Measurements from ENCODE around the gene ITGB3.
"Not testable (repeated sequence)": the region's sequence is repeated elsewhere in the genome, so short reads cannot be mapped to it uniquely, and the experiment has no call there.

ITGB3 gene

GRCh38 chr17:47223460-47223859 is 30.2 kb upstream of the ITGB3 start:
- Histone ChIP-seq H3K4me1 (ENCODE audit: control insufficient read depth, insufficient read depth, low read length) (peaks cover 19% of the 10 kb centered on the region), H3K27ac (ENCODE audit: low read length) (no peak overlapping the region), H3K27me3 (ENCODE audit: control insufficient read depth in 1 of 2, insufficient read depth in 2 of 2, low read length in 2 of 2) (no peaks in the 10 kb centered on the region), H3K36me3 (ENCODE audit: control insufficient read depth in 2 of 2, insufficient read depth in 2 of 2, low read length in 2 of 2) (no peaks in the 10 kb centered on the region), H3K4me3 (ENCODE audit: low read length in 2 of 2) (no peak overlapping the region), H3K9me3 (ENCODE audit: control insufficient read depth in 2 of 2, low read length in 2 of 2) (no peaks in the 10 kb centered on the region), H3K9ac (ENCODE audit: low read length in 2 of 2) (no peak overlapping the region)

- not testable (repeated sequence) for H3K9ac ChIP-seq (ENCODE audit: low read length in 2 of 2); H3K4me3 ChIP-seq (ENCODE audit: low read length in 2 of 2); H3K27ac ChIP-seq (ENCODE audit: low read length); H3K9me3 ChIP-seq (ENCODE audit: control insufficient read depth in 2 of 2, low read length in 2 of 2); H3K27me3 ChIP-seq (ENCODE audit: control insufficient read depth in 1 of 2, insufficient read depth in 2 of 2, low read length in 2 of 2); H3K36me3 ChIP-seq (ENCODE audit: control insufficient read depth in 2 of 2, insufficient read depth in 2 of 2, low read length in 2 of 2)
- H3K4me1 ChIP-seq (ENCODE audit: control insufficient read depth, insufficient read depth, low read length): peaks cover 19% of the 10 kb centered on the region
Measured at GRCh38 chr17:47224077-47224476, 29.6 kb upstream of the ITGB3 start.

- Histone ChIP-seq H3K27ac (ENCODE audit: low read length) (peak overlapping the region; percentile 91), H3K4me1 (ENCODE audit: control insufficient read depth, insufficient read depth, low read length) (peaks cover 25% of the 10 kb centered on the region), H3K27me3 (ENCODE audit: control insufficient read depth in 1 of 2, insufficient read depth in 2 of 2, low read length in 2 of 2) (no peaks in the 10 kb centered on the region), H3K36me3 (ENCODE audit: control insufficient read depth in 2 of 2, insufficient read depth in 2 of 2, low read length in 2 of 2) (no peaks in the 10 kb centered on the region), H3K4me3 (ENCODE audit: low read length in 2 of 2) (peak overlapping the region in 1 of 2 donors; percentile 44), H3K9me3 (ENCODE audit: control insufficient read depth in 2 of 2, low read length in 2 of 2) (no peaks in the 10 kb centered on the region), H3K9ac (ENCODE audit: low read length in 2 of 2) (peak overlapping the region; percentile 13 to 42)
Measured at GRCh38 chr17:47224966-47225365, 28.7 kb upstream of the ITGB3 start.

- Histone ChIP-seq H3K27ac (ENCODE audit: low read length) (peak overlapping the region; percentile 91), H3K36me3 (ENCODE audit: control insufficient read depth in 2 of 2, insufficient read depth in 2 of 2, low read length in 2 of 2) (no peaks in the 10 kb centered on the region), H3K27me3 (ENCODE audit: control insufficient read depth in 1 of 2, insufficient read depth in 2 of 2, low read length in 2 of 2) (no peaks in the 10 kb centered on the region), H3K4me1 (ENCODE audit: control insufficient read depth, insufficient read depth, low read length) (peaks cover 27% of the 10 kb centered on the region), H3K9ac (ENCODE audit: low read length in 2 of 2) (no peak overlapping the region), H3K4me3 (ENCODE audit: low read length in 2 of 2) (peak overlapping the region in 1 of 2 donors; percentile 44), H3K9me3 (ENCODE audit: control insufficient read depth in 2 of 2, low read length in 2 of 2) (no peaks in the 10 kb centered on the region)
Measured at GRCh38 chr17:47225436-47225858, 28.2 kb upstream of the ITGB3 start.

- no peaks in the 10 kb centered on the region for H3K36me3 ChIP-seq (ENCODE audit: control insufficient read depth in 2 of 2, insufficient read depth in 2 of 2, low read length in 2 of 2)
- no peak overlapping the region for H3K9ac ChIP-seq (ENCODE audit: low read length in 2 of 2)
- H3K27ac ChIP-seq (ENCODE audit: low read length): peak overlapping the region; percentile 91
- H3K27me3 ChIP-seq (ENCODE audit: control insufficient read depth in 1 of 2, insufficient read depth in 2 of 2, low read length in 2 of 2): no peaks in the 10 kb centered on the region
- peaks cover 27% of the 10 kb centered on the region for H3K4me1 ChIP-seq (ENCODE audit: control insufficient read depth, insufficient read depth, low read length)
- H3K9me3 ChIP-seq (ENCODE audit: control insufficient read depth in 2 of 2, low read length in 2 of 2): no peaks in the 10 kb centered on the region
- H3K4me3 ChIP-seq (ENCODE audit: low read length in 2 of 2): no peak overlapping the region
Measured at GRCh38 chr17:47225911-47226688, 27.5 kb upstream of the ITGB3 start.

- H3K4me1 ChIP-seq (ENCODE audit: control insufficient read depth, insufficient read depth, low read length): peaks cover 27% of the 10 kb centered on the region
- no peaks in the 10 kb centered on the region for H3K36me3 ChIP-seq (ENCODE audit: control insufficient read depth in 2 of 2, insufficient read depth in 2 of 2, low read length in 2 of 2)
- no peaks in the 10 kb centered on the region for H3K27me3 ChIP-seq (ENCODE audit: control insufficient read depth in 1 of 2, insufficient read depth in 2 of 2, low read length in 2 of 2)
- no peak overlapping the region for H3K9ac ChIP-seq (ENCODE audit: low read length in 2 of 2)
- no peaks in the 10 kb centered on the region for H3K9me3 ChIP-seq (ENCODE audit: control insufficient read depth in 2 of 2, low read length in 2 of 2)
- no peak overlapping the region for H3K4me3 ChIP-seq (ENCODE audit: low read length in 2 of 2)
- H3K27ac ChIP-seq (ENCODE audit: low read length): no peak overlapping the region
Measured at GRCh38 chr17:47227862-47228261, 25.8 kb upstream of the ITGB3 start.

GRCh38 chr17:47229535-47230443 is 23.8 kb upstream of the ITGB3 start:
- peaks cover 23% of the 10 kb centered on the region for H3K4me1 ChIP-seq (ENCODE audit: control insufficient read depth, insufficient read depth, low read length)
- no peaks in the 10 kb centered on the region for H3K9me3 ChIP-seq (ENCODE audit: control insufficient read depth in 2 of 2, low read length in 2 of 2)
- no peaks in the 10 kb centered on the region for H3K36me3 ChIP-seq (ENCODE audit: control insufficient read depth in 2 of 2, insufficient read depth in 2 of 2, low read length in 2 of 2)
- H3K27me3 ChIP-seq (ENCODE audit: control insufficient read depth in 1 of 2, insufficient read depth in 2 of 2, low read length in 2 of 2): no peaks in the 10 kb centered on the region
- peak overlapping the region; percentile 70 to 77 for H3K4me3 ChIP-seq (ENCODE audit: low read length in 2 of 2)
- peak overlapping the region; percentile 60 for H3K27ac ChIP-seq (ENCODE audit: low read length)
- H3K9ac ChIP-seq (ENCODE audit: low read length in 2 of 2): peak overlapping the region; percentile 48 to 73

- Histone ChIP-seq H3K27me3 (ENCODE audit: control insufficient read depth in 1 of 2, insufficient read depth in 2 of 2, low read length in 2 of 2) (no peaks in the 10 kb centered on the region), H3K27ac (ENCODE audit: low read length) (no peak overlapping the region), H3K9ac (ENCODE audit: low read length in 2 of 2) (no peak overlapping the region), H3K9me3 (ENCODE audit: control insufficient read depth in 2 of 2, low read length in 2 of 2) (no peaks in the 10 kb centered on the region), H3K4me1 (ENCODE audit: control insufficient read depth, insufficient read depth, low read length) (peaks cover 13% of the 10 kb centered on the region), H3K4me3 (ENCODE audit: low read length in 2 of 2) (no peak overlapping the region), H3K36me3 (ENCODE audit: control insufficient read depth in 2 of 2, insufficient read depth in 2 of 2, low read length in 2 of 2) (no peaks in the 10 kb centered on the region)
Measured at GRCh38 chr17:47230864-47231263, 22.8 kb upstream of the ITGB3 start.

GRCh38 chr17:47231334-47231733 is 22.3 kb upstream of the ITGB3 start:
- Histone ChIP-seq H3K9ac (ENCODE audit: low read length in 2 of 2) (no peak overlapping the region), H3K36me3 (ENCODE audit: control insufficient read depth in 2 of 2, insufficient read depth in 2 of 2, low read length in 2 of 2) (no peaks in the 10 kb centered on the region), H3K4me1 (ENCODE audit: control insufficient read depth, insufficient read depth, low read length) (peaks cover 9% of the 10 kb centered on the region), H3K27ac (ENCODE audit: low read length) (no peak overlapping the region), H3K9me3 (ENCODE audit: control insufficient read depth in 2 of 2, low read length in 2 of 2) (no peaks in the 10 kb centered on the region), H3K4me3 (ENCODE audit: low read length in 2 of 2) (no peak overlapping the region), H3K27me3 (ENCODE audit: control insufficient read depth in 1 of 2, insufficient read depth in 2 of 2, low read length in 2 of 2) (no peaks in the 10 kb centered on the region)

GRCh38 chr17:47231866-47232265 is 21.8 kb upstream of the ITGB3 start:
- no peak overlapping the region for H3K27ac ChIP-seq (ENCODE audit: low read length)
- H3K4me3 ChIP-seq (ENCODE audit: low read length in 2 of 2): no peak overlapping the region
- no peaks in the 10 kb centered on the region for H3K9me3 ChIP-seq (ENCODE audit: control insufficient read depth in 2 of 2, low read length in 2 of 2)
- no peaks in the 10 kb centered on the region for H3K36me3 ChIP-seq (ENCODE audit: control insufficient read depth in 2 of 2, insufficient read depth in 2 of 2, low read length in 2 of 2)
- no peaks in the 10 kb centered on the region for H3K27me3 ChIP-seq (ENCODE audit: control insufficient read depth in 1 of 2, insufficient read depth in 2 of 2, low read length in 2 of 2)
- H3K9ac ChIP-seq (ENCODE audit: low read length in 2 of 2): no peak overlapping the region
- peaks cover 10% of the 10 kb centered on the region for H3K4me1 ChIP-seq (ENCODE audit: control insufficient read depth, insufficient read depth, low read length)

Data from stomach smooth muscle (tissue), 2 donors.